Gastrocnemius medialis (tissue), 4 donors: ENCODE data around the gene ADGRD1.

Experiments
- POLR2A ChIP-seq, 2 donors: fragments of 450-650 bp; IDR thresholded peaks; one replicate each; pipeline ENCODE4 v1.6.1; 2017; ENCODE audit warnings: antibody characterized with exemption in 2 of 2, mild to moderate bottlenecking in 2 of 2, moderate library complexity in 2 of 2
- TF ChIP-seq, protein P1 (sequence below), 5 experiments: fragments of 450-650 bp in 3 of 5; fragments of 200-600 bp in 2 of 5; sonication (generic) in 2 of 5; IDR thresholded peaks in 4 of 5; conservative IDR thresholded peaks in 1 of 5; 1 replicate in 4 of 5; 2 replicates in 1 of 5; pipeline ENCODE4 v1.5.1; 2016 to 2019; ENCODE audit warnings: antibody characterized with exemption in 5 of 5, mild to moderate bottlenecking in 3 of 5, moderate library complexity in 3 of 5

DNA sequence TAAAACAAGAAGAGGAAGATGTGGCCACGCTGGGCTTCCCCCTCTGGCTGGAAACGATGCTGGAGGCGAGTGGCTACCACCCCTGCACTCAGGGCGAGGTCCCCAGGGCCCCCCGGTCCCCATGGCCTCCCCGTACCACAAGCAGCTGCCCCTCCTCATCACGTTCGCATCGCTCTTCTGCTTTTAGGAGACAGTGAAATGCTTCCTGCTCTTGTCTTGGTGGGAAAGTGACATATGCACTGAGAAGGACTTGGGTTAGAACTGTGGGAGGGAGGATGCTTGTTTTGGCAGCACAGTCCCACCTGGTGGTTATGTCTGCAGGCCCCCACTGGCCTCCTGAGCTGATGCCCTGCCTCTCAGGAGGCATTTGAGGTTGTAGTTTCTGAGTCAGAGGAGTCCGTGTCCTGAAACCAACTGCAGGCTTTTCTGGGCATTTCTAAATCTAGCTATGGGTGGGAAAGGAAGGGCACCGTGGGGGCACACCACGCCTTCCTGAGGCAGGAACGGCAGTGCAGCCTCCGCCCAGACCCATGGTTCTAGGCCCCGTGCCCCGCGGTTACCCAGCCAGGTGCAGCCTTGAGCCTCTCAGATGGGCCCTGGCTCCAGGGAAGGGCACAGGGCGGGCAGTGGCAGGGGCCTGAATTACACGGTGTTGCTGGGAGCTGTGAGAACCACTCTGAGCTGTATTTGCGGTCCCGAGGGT is 139.3 kb downstream of the ADGRD1 start:
- TF ChIP-seq, protein P1, sequence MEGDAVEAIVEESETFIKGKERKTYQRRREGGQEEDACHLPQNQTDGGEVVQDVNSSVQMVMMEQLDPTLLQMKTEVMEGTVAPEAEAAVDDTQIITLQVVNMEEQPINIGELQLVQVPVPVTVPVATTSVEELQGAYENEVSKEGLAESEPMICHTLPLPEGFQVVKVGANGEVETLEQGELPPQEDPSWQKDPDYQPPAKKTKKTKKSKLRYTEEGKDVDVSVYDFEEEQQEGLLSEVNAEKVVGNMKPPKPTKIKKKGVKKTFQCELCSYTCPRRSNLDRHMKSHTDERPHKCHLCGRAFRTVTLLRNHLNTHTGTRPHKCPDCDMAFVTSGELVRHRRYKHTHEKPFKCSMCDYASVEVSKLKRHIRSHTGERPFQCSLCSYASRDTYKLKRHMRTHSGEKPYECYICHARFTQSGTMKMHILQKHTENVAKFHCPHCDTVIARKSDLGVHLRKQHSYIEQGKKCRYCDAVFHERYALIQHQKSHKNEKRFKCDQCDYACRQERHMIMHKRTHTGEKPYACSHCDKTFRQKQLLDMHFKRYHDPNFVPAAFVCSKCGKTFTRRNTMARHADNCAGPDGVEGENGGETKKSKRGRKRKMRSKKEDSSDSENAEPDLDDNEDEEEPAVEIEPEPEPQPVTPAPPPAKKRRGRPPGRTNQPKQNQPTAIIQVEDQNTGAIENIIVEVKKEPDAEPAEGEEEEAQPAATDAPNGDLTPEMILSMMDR (IDR thresholded peaks at IDR 0.05 in 4 of 5, conservative IDR thresholded peaks at IDR 0.05 in 1 of 5) = no peak
- TF ChIP-seq POLR2A (IDR thresholded peaks at IDR 0.05) = no peak
